ENCODE measurements around the gene RBMY1J. TPM values are rescaled to one million over a fixed set of nuclear protein-coding genes. Genes with fewer than 3 reads are reported as not detected.
"Not testable (repeated sequence)": the region's sequence is repeated elsewhere in the genome, so short reads cannot be mapped to it uniquely, and the experiment has no call there.

RBMY1J gene
- not detected for total RNA-seq
- not detected for polyA plus RNA-seq

- H3K4me1 Mint-ChIP-seq; H3K27ac ChIP-seq (ENCODE audit: low read depth, low read length); H3K4me3 Mint-ChIP-seq; CTCF ChIA-PET; H3K9me3 Mint-ChIP-seq; H3K9me3 ChIP-seq (ENCODE audit: low read length); DNase-seq; H3K36me3 ChIP-seq (ENCODE audit: insufficient read depth, low read length); H3K36me3 Mint-ChIP-seq; H3K4me3 ChIP-seq (ENCODE audit: low read length); H3K4me1 ChIP-seq (ENCODE audit: insufficient read depth, low read length); H3K27ac Mint-ChIP-seq; H3K27me3 ChIP-seq (ENCODE audit: insufficient read depth, low read length, poor library complexity, severe bottlenecking); POLR2A ChIA-PET; H3K27me3 Mint-ChIP-seq: not testable (repeated sequence)
These were observed at the start of gene RBMY1J for GRCh38 chrY:22403110-22403509. RBMY1J (plus strand) TSS chrY:22403410; CDS start chrY:22405448, 2,038 bp downstream.

GRCh38 chrY:22367416-22367815, 35.8 kb upstream of the RBMY1J start:
- Mint-ChIP-seq H3K36me3 (no peaks in the 10 kb centered on the region), H3K4me1 (no peaks in the 10 kb centered on the region), H3K27me3 (no peaks in the 10 kb centered on the region), H3K27ac (no peak overlapping the region), H3K9me3 (no peaks in the 10 kb centered on the region), H3K4me3 (no peak overlapping the region)
- POLR2A ChIA-PET: no interaction called here
- no peak for DNase-seq
- no peaks in the 10 kb centered on the region for H3K27me3 ChIP-seq (ENCODE audit: insufficient read depth, low read length, poor library complexity, severe bottlenecking)
- no peaks in the 10 kb centered on the region for H3K9me3 ChIP-seq (ENCODE audit: low read length)
- CTCF ChIA-PET: no interaction called here
- H3K4me3 ChIP-seq (ENCODE audit: low read length): no peak overlapping the region
- no peaks in the 10 kb centered on the region for H3K36me3 ChIP-seq (ENCODE audit: insufficient read depth, low read length)
- H3K27ac ChIP-seq (ENCODE audit: low read depth, low read length): no peak overlapping the region
- H3K4me1 ChIP-seq (ENCODE audit: insufficient read depth, low read length): no peaks in the 10 kb centered on the region

GRCh38 chrY:22370623-22371022, 32.6 kb upstream of the RBMY1J start:
- no peak overlapping the region for H3K27ac ChIP-seq (ENCODE audit: low read depth, low read length)
- H3K36me3 ChIP-seq (ENCODE audit: insufficient read depth, low read length): no peaks in the 10 kb centered on the region
- ChIA-PET CTCF (no interaction called here), POLR2A (no interaction called here)
- peaks cover 0 to 5% (median 0%) of the 10 kb centered on the region in 5 donors for H3K9me3 Mint-ChIP-seq
- H3K4me3 Mint-ChIP-seq: no peak overlapping the region
- no peaks in the 10 kb centered on the region for H3K36me3 Mint-ChIP-seq
- H3K27ac Mint-ChIP-seq: no peak overlapping the region
- no peak overlapping the region for H3K4me3 ChIP-seq (ENCODE audit: low read length)
- no peaks in the 10 kb centered on the region for H3K27me3 ChIP-seq (ENCODE audit: insufficient read depth, low read length, poor library complexity, severe bottlenecking)
- DNase-seq: no peak
- no peaks in the 10 kb centered on the region for H3K4me1 Mint-ChIP-seq
- no peaks in the 10 kb centered on the region for H3K9me3 ChIP-seq (ENCODE audit: low read length)
- H3K4me1 ChIP-seq (ENCODE audit: insufficient read depth, low read length): no peaks in the 10 kb centered on the region
- no peaks in the 10 kb centered on the region for H3K27me3 Mint-ChIP-seq

DNA sequence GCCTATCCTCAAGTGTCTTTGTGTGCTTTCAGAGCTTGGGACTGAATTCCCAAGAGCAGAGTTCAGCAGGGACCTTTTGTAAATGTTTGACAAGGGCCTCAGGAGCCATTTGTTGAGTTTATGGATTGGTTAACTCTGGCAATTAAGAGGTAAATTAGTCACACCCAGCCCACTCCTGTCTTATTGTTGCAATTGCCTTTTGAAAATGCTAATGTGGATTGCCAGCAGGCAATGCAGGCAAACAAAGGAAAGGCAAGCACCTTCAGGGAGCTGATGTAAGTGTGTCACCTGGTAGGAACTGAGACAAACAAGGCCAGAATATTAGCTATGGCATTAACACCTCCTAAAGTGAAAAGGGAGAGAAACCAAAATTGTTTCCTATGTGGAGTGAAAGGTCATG, 29.7 kb upstream of the RBMY1J start:
- ChIA-PET CTCF (no interaction called here), POLR2A (no interaction called here)
- Mint-ChIP-seq H3K27me3 (no peaks in the 10 kb centered on the region), H3K4me1 (no peaks in the 10 kb centered on the region), H3K27ac (no peak overlapping the region), H3K9me3 (peaks cover 0 to 5% (median 0%) of the 10 kb centered on the region in 5 donors), H3K4me3 (no peak overlapping the region), H3K36me3 (no peaks in the 10 kb centered on the region)
- Histone ChIP-seq H3K27me3 (ENCODE audit: insufficient read depth, low read length, poor library complexity, severe bottlenecking) (no peaks in the 10 kb centered on the region), H3K27ac (ENCODE audit: low read depth, low read length) (no peak overlapping the region), H3K36me3 (ENCODE audit: insufficient read depth, low read length) (no peaks in the 10 kb centered on the region), H3K4me1 (ENCODE audit: insufficient read depth, low read length) (no peaks in the 10 kb centered on the region), H3K4me3 (ENCODE audit: low read length) (no peak overlapping the region), H3K9me3 (ENCODE audit: low read length) (no peaks in the 10 kb centered on the region)
- no peak for DNase-seq

- H3K4me3 Mint-ChIP-seq; H3K4me1 Mint-ChIP-seq; H3K9me3 ChIP-seq (ENCODE audit: low read length); H3K27me3 ChIP-seq (ENCODE audit: insufficient read depth, low read length, poor library complexity, severe bottlenecking); DNase-seq; H3K4me3 ChIP-seq (ENCODE audit: low read length); CTCF ChIA-PET; H3K4me1 ChIP-seq (ENCODE audit: insufficient read depth, low read length); POLR2A ChIA-PET; H3K9me3 Mint-ChIP-seq; H3K27ac ChIP-seq (ENCODE audit: low read depth, low read length); H3K36me3 Mint-ChIP-seq; H3K36me3 ChIP-seq (ENCODE audit: insufficient read depth, low read length); H3K27ac Mint-ChIP-seq; H3K27me3 Mint-ChIP-seq: not testable (repeated sequence)
These were observed 41.6 kb downstream of the RBMY1J start for GRCh38 chrY:22444718-22445396.

- H3K4me3 Mint-ChIP-seq; H3K27ac Mint-ChIP-seq; H3K36me3 Mint-ChIP-seq; H3K9me3 Mint-ChIP-seq; CTCF ChIA-PET; H3K36me3 ChIP-seq (ENCODE audit: insufficient read depth, low read length); H3K9me3 ChIP-seq (ENCODE audit: low read length); H3K27me3 Mint-ChIP-seq; H3K4me3 ChIP-seq (ENCODE audit: low read length); DNase-seq; POLR2A ChIA-PET; H3K4me1 Mint-ChIP-seq; H3K27me3 ChIP-seq (ENCODE audit: insufficient read depth, low read length, poor library complexity, severe bottlenecking); H3K4me1 ChIP-seq (ENCODE audit: insufficient read depth, low read length); H3K27ac ChIP-seq (ENCODE audit: low read depth, low read length): not testable (repeated sequence)
These were observed 52.3 kb downstream of the RBMY1J start for GRCh38 chrY:22455522-22455921.

GRCh38 chrY:22461962-22462361, 58.8 kb downstream of the RBMY1J start:
- H3K36me3 ChIP-seq (ENCODE audit: insufficient read depth, low read length); H3K9me3 ChIP-seq (ENCODE audit: low read length); DNase-seq; POLR2A ChIA-PET; CTCF ChIA-PET; H3K4me1 Mint-ChIP-seq; H3K36me3 Mint-ChIP-seq; H3K27ac Mint-ChIP-seq; H3K4me3 Mint-ChIP-seq; H3K9me3 Mint-ChIP-seq; H3K4me3 ChIP-seq (ENCODE audit: low read length); H3K27ac ChIP-seq (ENCODE audit: low read depth, low read length); H3K27me3 Mint-ChIP-seq; H3K27me3 ChIP-seq (ENCODE audit: insufficient read depth, low read length, poor library complexity, severe bottlenecking); H3K4me1 ChIP-seq (ENCODE audit: insufficient read depth, low read length): not testable (repeated sequence)

All from CD8-positive, alpha-beta memory T cell (primary cell).